Activated CD8-positive, alpha-beta memory T cell treated with anti-CD3 and anti-CD28 coated beads for 1 hour (primary cell): ENCODE data around the gene REEP1.
"Not testable (repeated sequence)": the region's sequence is repeated elsewhere in the genome, so short reads cannot be mapped to it uniquely, and the experiment has no call there.

Experiments
- DNase-seq, 2 donors: peaks; one replicate each; pipeline ENCODE4 v3.0.0-alpha.2; 2020; ENCODE audit warnings: low read depth in 1 of 2; ENCODE audit errors: extremely low read depth in 1 of 2

REEP1 gene

GRCh38 chr2:86249176-86249575 is 88.2 kb downstream of the REEP1 start:
- DNase-seq, result no peak

GRCh38 chr2:86245222-86245621 is 92.2 kb downstream of the REEP1 start:
- not testable (repeated sequence) for DNase-seq

- DNase-seq, result not testable (repeated sequence)
Measured at GRCh38 chr2:86244781-86245180, 92.6 kb downstream of the REEP1 start.

- no peak for DNase-seq
Measured at GRCh38 chr2:86243950-86244733, 93.3 kb downstream of the REEP1 start.

- no peak for DNase-seq
Measured at GRCh38 chr2:86243272-86243671, 94.2 kb downstream of the REEP1 start.

GRCh38 chr2:86241611-86242010 is 95.8 kb downstream of the REEP1 start:
- no peak for DNase-seq

GRCh38 chr2:86240251-86240650 is 97.2 kb downstream of the REEP1 start:
- no peak for DNase-seq

- no peak for DNase-seq
Measured at GRCh38 chr2:86239745-86240144, 97.7 kb downstream of the REEP1 start.

- DNase-seq, result no peak
Measured at GRCh38 chr2:86239326-86239725, 98.1 kb downstream of the REEP1 start.

- DNase-seq, result no peak
Measured at GRCh38 chr2:86238354-86238753, 99.1 kb downstream of the REEP1 start.

GRCh38 chr2:86237172-86237571 is 100.3 kb downstream of the REEP1 start:
- DNase-seq, result no peak

- DNase-seq, result no peak
Measured at GRCh38 chr2:86235196-86235980, 102.0 kb downstream of the REEP1 start.

- no peak for DNase-seq
Measured at GRCh38 chr2:86234563-86235131, 102.8 kb downstream of the REEP1 start.

GRCh38 chr2:86233436-86233835 is 104.0 kb downstream of the REEP1 start:
- DNase-seq, result no peak

- DNase-seq, result no peak
Measured at GRCh38 chr2:86232910-86233309, 104.5 kb downstream of the REEP1 start.

- DNase-seq, result no peak
Measured at GRCh38 chr2:86232373-86232784, 105.0 kb downstream of the REEP1 start.

- DNase-seq, result no peak
Measured at GRCh38 chr2:86231680-86232372, 105.6 kb downstream of the REEP1 start.

GRCh38 chr2:86230961-86231360 is 106.5 kb downstream of the REEP1 start:
- no peak for DNase-seq

GRCh38 chr2:86229221-86229620 is 108.2 kb downstream of the REEP1 start:
- DNase-seq, result no peak

GRCh38 chr2:86228574-86228973 is 108.9 kb downstream of the REEP1 start:
- not testable (repeated sequence) for DNase-seq

GRCh38 chr2:86227685-86228084 is 109.7 kb downstream of the REEP1 start:
- DNase-seq, result no peak
